ENCODE data around the gene IL33.

GRCh38 chr9:6229619-6230018 lies 14.0 kb downstream of the IL33 start:
- no peak for TF ChIP-seq POLR2A (IDR thresholded peaks at IDR 0.05)
- TF ChIP-seq CTCF (IDR thresholded peaks at IDR 0.05), result no peak
